Mucosa of descending colon (tissue), 3 donors: ENCODE results near the gene STXBP1. TPM values are rescaled to one million over a fixed set of nuclear protein-coding genes. Genes with fewer than 3 reads are reported as not detected.
A peak's percentile ranks its signal among the peaks of the same experiment; 100 is the strongest.

Experiments used
- ATAC-seq: fragments of 200-7000 bp; cut with Tn5 transposase; one replicate; pipeline ENCODE4 v1.9.1; 2020; ENCODE audit warnings: mild to moderate bottlenecking, moderate library complexity
- DNase-seq, 3 donors: peaks; one replicate each; pipeline ENCODE4 v3.0.0-alpha.2; 2020
- H3K36me3 ChIP-seq: fragments of 200-600 bp; one replicate; pipeline ENCODE4 v1.8.0; 2021; ENCODE audit warnings: low read depth, mild to moderate bottlenecking
- H3K4me1 ChIP-seq: fragments of 200-600 bp; one replicate; pipeline ENCODE4 v1.8.0; 2021; ENCODE audit warnings: low read depth, mild to moderate bottlenecking
- H3K4me3 ChIP-seq: fragments of 200-600 bp; one replicate; pipeline ENCODE4 v1.8.0; 2021; ENCODE audit warnings: mild to moderate bottlenecking
- H3K9me3 ChIP-seq: fragments of 200-600 bp; one replicate; pipeline ENCODE4 v1.8.0; 2021; ENCODE audit warnings: mild to moderate bottlenecking
- intact Hi-C, 2 donors: fragments of 100-400 bp; cut with DNase I in 1 of 2; cut with micrococcal nuclease in 1 of 2; formaldehyde crosslinking; loops; one replicate each; pipeline versions ENCODE4 v1.11.0 to v1.11.1; 2022; cut with DNase I, micrococcal nuclease
- total RNA-seq, 3 donors: library from RNA; stranded (reverse); fragmentation: NEBNext Ultra II Directional in 2 of 3; extraction: Animal tissue kit (Norgen Biotek cat#: 25700) in 2 of 3; gene quantifications; one replicate each; pipeline versions ENCODE4 v1.2.1 to v1.2.4, GENCODE V29; 2021 to 2023
- TF ChIP-seq, protein P1 (sequence below): fragments of 200-600 bp; IDR thresholded peaks from one replicate; pipeline ENCODE4 v1.8.0; 2022; ENCODE audit warnings: antibody characterized with exemption, mild to moderate bottlenecking
- donor health status: DM: no; HTN: no; CAD: no; lungs with moderate emphysema.
- donor health status: DM: no; HTN: no; CAD: no.
- donor health status: DM: no; HTN: yes; CAD: no.

Gene STXBP1
- total RNA-seq, 3 donors from 2014 or later, result 11.8 to 37.1 (median 17.1) TPM

DNA sequence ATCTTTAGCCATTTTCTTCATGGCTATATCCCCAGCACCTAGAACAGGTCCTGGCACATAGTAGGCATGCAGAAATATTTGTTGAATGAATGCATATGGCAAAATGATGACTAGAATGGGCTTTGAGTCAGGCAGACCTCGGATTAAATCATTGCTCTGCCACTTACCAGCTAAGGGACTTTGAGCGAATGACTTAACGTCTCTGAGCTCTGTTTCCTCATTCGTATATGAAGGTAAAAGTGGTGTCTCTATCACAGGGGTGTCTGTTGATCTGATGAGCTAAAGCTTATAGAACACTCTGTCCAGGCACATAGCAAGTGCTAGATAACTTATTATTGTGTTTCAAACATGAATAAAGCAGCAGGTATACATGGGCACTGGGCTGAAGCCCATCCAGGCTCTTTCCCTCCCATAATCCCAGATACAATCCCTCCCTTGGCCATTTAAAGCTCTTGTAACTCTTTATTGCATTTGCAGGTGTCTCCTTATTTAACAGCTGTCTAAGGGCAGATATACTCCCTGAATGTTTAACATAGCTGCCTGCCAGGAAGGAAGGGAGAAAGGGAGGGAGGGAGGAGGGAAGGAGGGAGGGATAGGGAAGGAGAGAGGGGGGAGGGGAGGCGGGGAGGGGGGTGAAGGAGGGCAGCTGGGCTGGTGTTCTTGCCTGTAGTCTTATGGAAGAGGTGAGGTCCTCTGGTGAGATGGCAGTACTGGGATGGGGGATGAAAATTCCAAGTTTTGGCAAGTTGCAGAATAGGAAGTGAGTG lies 23.2 kb upstream of the STXBP1 start:
- ATAC-seq (peak; percentile 84), DNase-seq (peak in 2 of 3 donors; percentile 46 to 54)
- Histone ChIP-seq H3K4me3 (no peak overlapping the region), H3K9me3 (no peaks in the 10 kb centered on the region), H3K36me3 (no peaks in the 10 kb centered on the region), H3K4me1 (peaks cover 16% of the 10 kb centered on the region)
- intact Hi-C loops, result loop anchor here (5.0 kb wide), 2 partner anchors 87 to 333 kb away; no protein-coding TSS in a partner anchor
- TF ChIP-seq, protein P1, sequence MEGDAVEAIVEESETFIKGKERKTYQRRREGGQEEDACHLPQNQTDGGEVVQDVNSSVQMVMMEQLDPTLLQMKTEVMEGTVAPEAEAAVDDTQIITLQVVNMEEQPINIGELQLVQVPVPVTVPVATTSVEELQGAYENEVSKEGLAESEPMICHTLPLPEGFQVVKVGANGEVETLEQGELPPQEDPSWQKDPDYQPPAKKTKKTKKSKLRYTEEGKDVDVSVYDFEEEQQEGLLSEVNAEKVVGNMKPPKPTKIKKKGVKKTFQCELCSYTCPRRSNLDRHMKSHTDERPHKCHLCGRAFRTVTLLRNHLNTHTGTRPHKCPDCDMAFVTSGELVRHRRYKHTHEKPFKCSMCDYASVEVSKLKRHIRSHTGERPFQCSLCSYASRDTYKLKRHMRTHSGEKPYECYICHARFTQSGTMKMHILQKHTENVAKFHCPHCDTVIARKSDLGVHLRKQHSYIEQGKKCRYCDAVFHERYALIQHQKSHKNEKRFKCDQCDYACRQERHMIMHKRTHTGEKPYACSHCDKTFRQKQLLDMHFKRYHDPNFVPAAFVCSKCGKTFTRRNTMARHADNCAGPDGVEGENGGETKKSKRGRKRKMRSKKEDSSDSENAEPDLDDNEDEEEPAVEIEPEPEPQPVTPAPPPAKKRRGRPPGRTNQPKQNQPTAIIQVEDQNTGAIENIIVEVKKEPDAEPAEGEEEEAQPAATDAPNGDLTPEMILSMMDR, result no peak

GRCh38 chr9:127589955-127590370 lies 22.1 kb upstream of the STXBP1 start:
- intact Hi-C loops, result loop anchor here (2.0 to 10.0 kb wide), 5 partner anchors 88 to 335 kb away; no protein-coding TSS in a partner anchor
- Histone ChIP-seq H3K36me3 (no peaks in the 10 kb centered on the region), H3K9me3 (no peaks in the 10 kb centered on the region), H3K4me3 (no peak overlapping the region), H3K4me1 (peaks cover 16% of the 10 kb centered on the region)
- ATAC-seq, result peak; percentile 68
- TF ChIP-seq, protein P1, result peak; percentile 84
- peak in 2 of 3 donors; percentile 58 to 80 for DNase-seq

DNA sequence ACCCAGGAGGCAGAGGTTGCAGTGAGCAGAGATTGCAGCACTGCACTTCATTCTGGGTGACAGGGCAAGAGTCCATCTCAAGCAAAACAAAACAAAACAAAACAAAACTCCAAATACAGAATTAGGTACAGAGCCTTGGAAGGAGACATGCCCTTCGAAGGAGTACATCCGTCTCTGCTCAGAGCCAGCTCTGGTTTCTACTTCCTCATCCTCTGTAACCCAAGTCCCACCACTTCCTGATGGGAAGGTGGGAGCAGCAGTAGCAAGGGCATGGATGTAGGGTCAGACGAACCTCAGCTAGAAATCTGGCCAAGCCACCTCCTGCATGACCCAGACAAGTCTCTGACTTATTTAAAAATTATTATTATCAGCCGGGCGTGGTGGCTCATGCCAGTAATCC lies 16.5 kb upstream of the STXBP1 start:
- no peaks in the 10 kb centered on the region for H3K36me3 ChIP-seq
- DNase-seq, result no peak
- no peaks in the 10 kb centered on the region for H3K4me1 ChIP-seq
- no peaks in the 10 kb centered on the region for H3K9me3 ChIP-seq
- no peak for ATAC-seq
- intact Hi-C loops, result loop anchor here in 1 of 2 donors (10.0 kb wide), 2 partner anchors 129 to 329 kb away; no protein-coding TSS in a partner anchor
- TF ChIP-seq, protein P1, result no peak
- H3K4me3 ChIP-seq, result no peak overlapping the region

DNA sequence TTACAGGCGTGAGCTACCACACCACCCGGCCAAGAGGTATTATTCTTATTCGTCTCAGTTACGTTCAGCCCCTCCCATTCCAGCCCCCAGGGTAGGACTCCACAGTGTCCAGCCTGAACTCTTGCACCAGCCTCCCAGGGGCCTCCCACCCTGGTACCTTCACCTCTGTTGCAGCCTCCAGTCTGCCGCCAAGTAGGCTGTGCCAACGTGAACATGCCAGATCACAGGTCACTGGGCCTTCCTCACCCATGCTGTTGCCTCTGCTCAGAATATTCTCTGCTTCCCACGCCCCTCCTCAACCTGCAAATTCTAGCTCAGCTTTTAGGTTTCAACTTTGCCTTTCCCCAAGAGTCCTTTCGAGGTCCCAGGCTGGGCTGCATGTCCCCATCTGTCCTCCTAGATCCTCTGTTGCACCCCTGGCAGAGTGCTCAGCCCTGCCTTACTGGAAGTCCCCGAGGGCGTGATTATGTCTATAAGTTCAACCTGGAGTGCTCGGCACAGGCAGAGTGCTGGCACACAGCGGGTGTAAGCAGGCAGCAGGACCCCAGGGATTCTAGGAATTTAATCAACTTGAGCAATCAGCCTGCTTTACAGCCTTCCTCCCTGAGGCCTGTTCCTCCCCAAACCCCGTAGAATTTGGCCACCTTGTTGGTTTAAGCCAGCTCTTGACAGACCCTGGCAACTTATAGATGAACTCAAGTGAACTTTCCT lies 13.1 kb upstream of the STXBP1 start:
- no peaks in the 10 kb centered on the region for H3K9me3 ChIP-seq
- H3K4me1 ChIP-seq, result no peaks in the 10 kb centered on the region
- DNase-seq (no peak), ATAC-seq (no peak)
- intact Hi-C loops, result loop anchor here in 1 of 2 donors (10.0 kb wide), 2 partner anchors 126 to 326 kb away; no protein-coding TSS in a partner anchor
- TF ChIP-seq, protein P1, result no peak
- H3K4me3 ChIP-seq, result no peak overlapping the region
- no peaks in the 10 kb centered on the region for H3K36me3 ChIP-seq

DNA sequence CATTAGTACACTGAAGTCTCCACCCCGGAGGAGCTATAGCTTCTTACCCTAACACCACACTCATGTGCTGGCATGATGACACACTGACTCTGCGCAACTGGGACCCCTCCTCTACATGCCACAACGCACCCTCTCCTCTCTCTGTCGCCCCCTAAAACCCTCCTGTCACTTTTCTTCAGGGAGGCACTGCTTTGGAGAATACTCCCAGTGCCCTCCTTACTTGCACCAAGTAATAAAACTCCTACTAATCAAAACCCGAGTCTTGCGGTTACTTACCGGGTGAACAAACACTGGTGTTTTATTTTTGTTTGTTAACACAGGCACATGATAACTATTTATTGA lies 12.6 kb upstream of the STXBP1 start:
- H3K9me3 ChIP-seq, result no peaks in the 10 kb centered on the region
- H3K36me3 ChIP-seq, result no peaks in the 10 kb centered on the region
- DNase-seq, result no peak
- no peak overlapping the region for H3K4me3 ChIP-seq
- ATAC-seq, result no peak
- TF ChIP-seq, protein P1, result no peak
- no peaks in the 10 kb centered on the region for H3K4me1 ChIP-seq
- intact Hi-C loops, result loop anchor here in 1 of 2 donors (10.0 kb wide), 2 partner anchors 125 to 325 kb away; no protein-coding TSS in a partner anchor
